NB4 (cell line): ENCODE data around the gene SPRY2.

Experiments
- DNase-seq: peaks from one replicate; pipeline ENCODE4 v3.0.0; 2010; ENCODE audit warnings: low read depth
- H3K4me3 ChIP-seq: one replicate; pipeline ENCODE4 v1.5.1; 2011; ENCODE audit warnings: mild to moderate bottlenecking, low read depth, low read length, moderate library complexity
- CTCF ChIP-seq: IDR thresholded peaks from one replicate; pipeline ENCODE4 v1.5.1; 2012; ENCODE audit warnings: low read depth, low read length
- MAX ChIP-seq: IDR thresholded peaks from 2 replicates; pipeline ENCODE4 v1.6.1; 2011; ENCODE audit warnings: low read depth, low read length
- MYC ChIP-seq: IDR thresholded peaks from 2 replicates; pipeline ENCODE4 v1.6.1; 2011; ENCODE audit warnings: low read depth, low read length
- POLR2A ChIP-seq: IDR thresholded peaks from 2 replicates; pipeline ENCODE4 v1.6.1; 2011; ENCODE audit warnings: mild to moderate bottlenecking; ENCODE audit not compliant: insufficient read length; ENCODE audit errors: extremely low read depth

Gene SPRY2

GRCh38 chr13:80371840-80372509 lies 31.0 kb upstream of the SPRY2 start:
- DNase-seq = no peak
- no peak overlapping the region for H3K4me3 ChIP-seq
- TF ChIP-seq MAX = no peak
- no peak for TF ChIP-seq MYC
- TF ChIP-seq CTCF = no peak
- no peak for TF ChIP-seq POLR2A

- TF ChIP-seq MYC = no peak
- DNase-seq = no peak
- no peak overlapping the region for H3K4me3 ChIP-seq
Observed at GRCh38 chr13:80367473-80367872, 26.5 kb upstream of the SPRY2 start.

GRCh38 chr13:80363890-80364503 lies 23.1 kb upstream of the SPRY2 start:
- no peak for TF ChIP-seq MYC
- peak; percentile 65 for TF ChIP-seq CTCF
- DNase-seq = peak; percentile 46

GRCh38 chr13:80362481-80362880 lies 21.6 kb upstream of the SPRY2 start:
- H3K4me3 ChIP-seq = no peak overlapping the region
- no peak for DNase-seq
- no peak for TF ChIP-seq CTCF
- TF ChIP-seq MAX = no peak
- TF ChIP-seq POLR2A = no peak
- TF ChIP-seq MYC = no peak

More at GRCh38 chr13:80363890-80364503, 23.1 kb upstream of the SPRY2 start:
- no peak overlapping the region for H3K4me3 ChIP-seq

GRCh38 chr13:80361883-80362327 lies 21.0 kb upstream of the SPRY2 start:
- H3K4me3 ChIP-seq = no peak overlapping the region
- TF ChIP-seq MAX = no peak
- TF ChIP-seq POLR2A = no peak
- peak; percentile 35 for TF ChIP-seq CTCF
- DNase-seq = peak; percentile 71

- no peak overlapping the region for H3K4me3 ChIP-seq
- no peak for DNase-seq
- TF ChIP-seq POLR2A = no peak
- TF ChIP-seq MAX = no peak
- TF ChIP-seq CTCF = no peak
- no peak for TF ChIP-seq MYC
Observed at GRCh38 chr13:80361298-80361697, 20.4 kb upstream of the SPRY2 start.
